GM21576 (cell line): Measurements from ENCODE around the gene ARPC2.

ENCODE experiments used
- ATAC-seq: cut with Tn5 transposase; IDR thresholded peaks from one replicate; pipeline ENCODE4 v1.9.1; 2021; ENCODE audit warnings: mild to moderate bottlenecking, moderate library complexity; ENCODE audit not compliant: unreplicated experiment

ARPC2 gene

GRCh38 chr2:218285604-218286003 lies 68.6 kb downstream of the ARPC2 start:
- no peak for ATAC-seq

GRCh38 chr2:218286570-218287459 lies 69.8 kb downstream of the ARPC2 start:
- ATAC-seq: peak; percentile 55

GRCh38 chr2:218289639-218290315 lies 72.8 kb downstream of the ARPC2 start:
- no peak for ATAC-seq

GRCh38 chr2:218290316-218291261 lies 73.6 kb downstream of the ARPC2 start:
- ATAC-seq: peak; percentile 48

GRCh38 chr2:218291318-218292047 lies 74.5 kb downstream of the ARPC2 start:
- no peak for ATAC-seq

- ATAC-seq: peak; percentile 61
These were observed 75.3 kb downstream of the ARPC2 start, which contains the start of gene TMBIM1 for GRCh38 chr2:218292048-218293014. TSS of gene TMBIM1 (minus strand) at chr2:218292503. CDS start at chr2:218282141, 10,362 bp downstream.

- ATAC-seq: no peak
These were observed 76.9 kb downstream of the ARPC2 start for GRCh38 chr2:218293715-218294429.

GRCh38 chr2:218294430-218295022 lies 77.5 kb downstream of the ARPC2 start:
- no peak for ATAC-seq

GRCh38 chr2:218295029-218295428 lies 78.0 kb downstream of the ARPC2 start:
- no peak for ATAC-seq

GRCh38 chr2:218296200-218296599 lies 79.2 kb downstream of the ARPC2 start:
- no peak for ATAC-seq

- ATAC-seq: no peak
These were observed 79.9 kb downstream of the ARPC2 start for GRCh38 chr2:218296847-218297246.

- no peak for ATAC-seq
These were observed 81.4 kb downstream of the ARPC2 start for GRCh38 chr2:218298314-218298875.

- ATAC-seq: no peak
These were observed 83.2 kb downstream of the ARPC2 start for GRCh38 chr2:218300141-218300540.

- peak; percentile 85 for ATAC-seq
These were observed 84.3 kb downstream of the ARPC2 start for GRCh38 chr2:218301176-218301819.
